ENCODE results near the gene FIBCD1.

The FIBCD1 gene

DNA sequence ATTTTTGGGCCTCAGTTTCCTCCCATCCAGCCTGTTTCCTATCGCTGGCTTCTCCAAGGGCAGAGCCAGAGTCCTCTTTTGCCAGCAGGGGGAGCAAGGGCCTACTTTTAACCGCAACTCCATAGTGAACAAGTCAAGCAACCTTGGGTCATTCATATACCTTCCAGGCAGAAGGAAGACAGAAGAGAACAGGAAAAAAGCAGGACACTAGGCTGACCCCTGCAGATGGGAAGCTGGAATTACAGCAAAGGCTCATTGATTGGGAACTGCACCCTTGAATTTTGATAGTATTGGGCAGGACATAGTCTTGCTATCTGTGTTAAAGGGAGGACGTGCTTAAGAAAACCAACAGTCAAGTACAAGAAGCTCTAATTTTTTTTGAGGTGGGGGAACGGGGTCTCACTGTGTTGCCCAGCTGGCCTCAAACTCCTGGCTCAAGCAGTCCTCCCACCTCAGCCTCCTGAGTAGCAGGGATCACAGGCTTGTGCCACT, 72.5 kb downstream of the FIBCD1 start:
- TF ChIP-seq GATA2 (IDR thresholded peaks at IDR 0.05; ENCODE audit: low read depth, low read length), result no peak
- TF ChIP-seq GATA3 (IDR thresholded peaks at IDR 0.05; ENCODE audit: low read depth, low read length), result no peak

DNA sequence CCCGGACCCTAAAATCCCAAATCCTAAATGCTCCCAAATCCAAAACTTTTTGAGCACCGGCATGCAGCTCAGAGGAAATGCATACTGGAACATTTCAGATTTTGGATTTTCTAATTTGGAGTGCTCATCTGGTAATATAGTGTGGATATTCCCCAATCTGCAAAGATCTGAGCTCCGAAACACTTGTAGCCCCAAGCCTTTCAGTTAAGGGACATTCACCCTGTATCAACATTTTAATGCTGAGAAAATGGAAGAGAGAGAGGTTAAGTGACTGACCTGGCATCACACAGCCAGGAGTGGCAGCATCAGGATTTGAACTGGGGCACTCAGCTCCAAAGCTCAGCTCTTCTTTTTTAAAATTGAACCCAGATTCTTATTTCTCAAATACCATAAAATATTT, 73.1 kb downstream of the FIBCD1 start:
- no peak for TF ChIP-seq GATA2 (IDR thresholded peaks at IDR 0.05; ENCODE audit: low read depth, low read length)
- no peak for TF ChIP-seq GATA3 (IDR thresholded peaks at IDR 0.05; ENCODE audit: low read depth, low read length)

DNA sequence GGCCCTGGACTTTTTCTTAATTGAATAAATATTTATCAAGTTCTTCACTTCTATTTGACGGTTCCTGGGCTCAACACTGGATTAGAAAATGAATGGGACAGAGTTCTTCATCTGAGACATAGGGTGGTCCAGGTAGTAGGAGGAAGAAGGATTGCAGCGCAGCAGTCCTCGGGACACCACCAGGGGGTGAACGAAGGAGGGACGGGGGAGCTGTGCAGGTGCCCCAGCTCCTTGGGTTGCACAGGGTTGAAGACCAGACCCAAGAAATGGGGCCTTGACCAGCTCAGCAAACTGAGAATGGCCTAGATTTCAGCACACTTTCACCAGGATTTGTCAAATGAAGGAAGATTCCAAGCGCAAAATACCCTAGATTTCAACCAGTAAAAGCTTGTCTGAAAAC, 74.5 kb downstream of the FIBCD1 start:
- TF ChIP-seq GATA2 (IDR thresholded peaks at IDR 0.05; ENCODE audit: low read depth, low read length), result no peak
- no peak for TF ChIP-seq GATA3 (IDR thresholded peaks at IDR 0.05; ENCODE audit: low read depth, low read length)

DNA sequence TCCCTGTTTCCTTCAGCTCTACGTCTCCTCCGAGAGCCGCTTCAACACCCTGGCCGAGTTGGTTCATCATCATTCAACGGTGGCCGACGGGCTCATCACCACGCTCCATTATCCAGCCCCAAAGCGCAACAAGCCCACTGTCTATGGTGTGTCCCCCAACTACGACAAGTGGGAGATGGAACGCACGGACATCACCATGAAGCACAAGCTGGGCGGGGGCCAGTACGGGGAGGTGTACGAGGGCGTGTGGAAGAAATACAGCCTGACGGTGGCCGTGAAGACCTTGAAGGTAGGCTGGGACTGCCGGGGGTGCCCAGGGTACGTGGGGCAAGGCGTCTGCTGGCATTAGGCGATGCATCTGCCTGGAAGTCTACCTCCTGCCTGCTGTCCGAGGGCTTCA, 76.3 kb downstream of the FIBCD1 start:
- TF ChIP-seq GATA2 (IDR thresholded peaks at IDR 0.05; ENCODE audit: low read depth, low read length) (no peak), GATA3 (IDR thresholded peaks at IDR 0.05; ENCODE audit: low read depth, low read length) (no peak)

DNA sequence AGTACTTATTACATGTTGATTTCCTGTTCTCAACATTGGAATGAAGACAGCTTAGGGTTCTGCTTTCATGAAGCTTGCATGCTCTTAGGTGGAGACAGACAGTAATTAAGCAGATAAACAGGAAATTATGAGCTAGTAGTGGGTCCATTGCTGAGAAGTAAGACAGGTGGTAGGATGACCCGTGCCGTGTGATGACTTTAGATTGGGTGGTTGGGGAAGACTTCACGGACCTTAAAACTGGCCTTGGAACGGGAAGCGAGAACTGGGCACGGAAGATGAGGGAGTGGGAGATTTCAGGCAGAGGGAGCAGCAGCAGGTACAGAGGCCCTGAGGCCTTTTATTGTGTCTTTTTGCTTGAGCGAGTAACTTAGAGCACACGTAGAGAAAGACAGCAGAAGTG, 76.8 kb downstream of the FIBCD1 start:
- no peak for TF ChIP-seq GATA2 (IDR thresholded peaks at IDR 0.05; ENCODE audit: low read depth, low read length)
- no peak for TF ChIP-seq GATA3 (IDR thresholded peaks at IDR 0.05; ENCODE audit: low read depth, low read length)

DNA sequence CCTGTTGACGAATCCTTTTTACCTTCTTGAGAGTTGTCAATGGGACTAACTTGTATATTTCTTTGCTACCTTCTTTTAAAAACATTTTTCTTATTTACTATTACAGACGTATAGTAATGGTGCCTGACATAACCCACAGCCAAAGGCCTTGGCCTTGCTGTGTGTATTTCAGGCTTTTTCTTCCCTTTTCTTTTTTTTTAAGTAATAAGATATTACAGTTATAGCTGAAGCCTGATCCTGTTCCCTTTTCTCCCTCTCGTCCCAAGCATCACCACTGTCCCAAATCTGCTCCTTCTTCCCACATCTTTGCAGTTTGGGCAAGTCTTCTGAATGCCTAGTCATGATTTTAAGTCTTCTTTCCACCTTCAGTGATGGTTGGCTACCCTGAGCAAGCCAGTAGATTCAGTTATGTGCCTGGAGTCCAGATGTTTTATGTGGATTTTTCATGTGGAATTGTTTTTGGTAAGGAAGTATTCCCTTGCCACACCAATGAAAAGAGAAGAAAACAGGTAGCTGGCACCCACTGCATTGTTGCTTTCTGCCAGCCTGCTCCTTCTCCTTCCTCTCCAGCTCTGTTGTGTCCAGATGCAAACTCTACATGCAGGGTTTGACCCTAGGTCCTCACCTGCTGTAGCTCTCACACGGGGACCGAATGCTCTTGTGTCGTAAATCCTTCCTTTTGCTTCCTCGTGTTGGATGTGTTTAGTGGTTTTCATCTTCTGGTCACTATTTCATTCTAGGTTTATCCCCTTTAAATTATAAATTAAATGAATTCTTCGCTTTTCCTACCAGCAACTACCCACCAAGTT, 77.5 kb downstream of the FIBCD1 start:
- TF ChIP-seq GATA3 (IDR thresholded peaks at IDR 0.05; ENCODE audit: low read depth, low read length) (no peak), GATA2 (IDR thresholded peaks at IDR 0.05; ENCODE audit: low read depth, low read length) (no peak)

DNA sequence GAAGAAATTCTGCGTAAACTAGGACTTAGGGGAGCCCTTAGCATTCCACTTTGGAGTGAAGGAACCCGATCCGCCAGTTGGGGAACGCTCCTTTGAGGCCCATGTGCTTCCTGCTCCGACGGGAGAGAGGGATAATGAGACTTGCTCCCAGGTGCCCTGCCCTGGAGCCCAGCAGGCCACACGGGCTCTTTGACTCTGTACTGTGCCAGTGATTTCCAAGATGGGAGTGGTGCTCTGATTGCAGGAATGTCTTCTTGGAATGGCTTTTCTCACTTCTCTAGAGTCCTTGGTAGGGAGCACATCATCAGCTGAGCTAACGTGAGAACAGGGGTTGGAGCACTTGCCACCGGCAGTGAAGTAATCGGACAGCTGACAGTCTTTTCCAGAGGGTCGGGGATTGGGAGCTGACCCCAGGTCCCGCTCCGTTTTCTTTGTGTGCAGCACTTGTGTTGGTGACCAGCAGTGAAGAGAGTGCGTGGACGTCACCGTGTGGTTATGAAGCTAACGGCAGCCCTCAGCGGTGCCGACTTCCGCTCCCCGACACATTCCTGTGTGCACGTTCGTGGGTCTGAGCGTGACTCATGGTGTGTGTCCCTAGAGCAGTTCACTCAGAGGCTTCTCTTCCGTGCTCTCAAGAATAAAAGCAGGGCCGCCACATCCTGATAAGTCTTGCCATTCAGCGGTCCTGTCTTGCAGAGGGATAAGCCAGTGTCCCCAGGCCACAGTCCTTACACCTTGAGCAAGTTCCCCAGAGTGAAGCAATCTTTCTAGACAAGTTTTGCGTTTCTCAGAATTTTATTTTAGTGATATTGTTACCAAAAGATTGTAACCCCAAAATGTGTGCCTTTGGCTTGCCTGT, 78.4 kb downstream of the FIBCD1 start:
- TF ChIP-seq GATA3 (IDR thresholded peaks at IDR 0.05; ENCODE audit: low read depth, low read length), result no peak
- no peak for TF ChIP-seq GATA2 (IDR thresholded peaks at IDR 0.05; ENCODE audit: low read depth, low read length)

DNA sequence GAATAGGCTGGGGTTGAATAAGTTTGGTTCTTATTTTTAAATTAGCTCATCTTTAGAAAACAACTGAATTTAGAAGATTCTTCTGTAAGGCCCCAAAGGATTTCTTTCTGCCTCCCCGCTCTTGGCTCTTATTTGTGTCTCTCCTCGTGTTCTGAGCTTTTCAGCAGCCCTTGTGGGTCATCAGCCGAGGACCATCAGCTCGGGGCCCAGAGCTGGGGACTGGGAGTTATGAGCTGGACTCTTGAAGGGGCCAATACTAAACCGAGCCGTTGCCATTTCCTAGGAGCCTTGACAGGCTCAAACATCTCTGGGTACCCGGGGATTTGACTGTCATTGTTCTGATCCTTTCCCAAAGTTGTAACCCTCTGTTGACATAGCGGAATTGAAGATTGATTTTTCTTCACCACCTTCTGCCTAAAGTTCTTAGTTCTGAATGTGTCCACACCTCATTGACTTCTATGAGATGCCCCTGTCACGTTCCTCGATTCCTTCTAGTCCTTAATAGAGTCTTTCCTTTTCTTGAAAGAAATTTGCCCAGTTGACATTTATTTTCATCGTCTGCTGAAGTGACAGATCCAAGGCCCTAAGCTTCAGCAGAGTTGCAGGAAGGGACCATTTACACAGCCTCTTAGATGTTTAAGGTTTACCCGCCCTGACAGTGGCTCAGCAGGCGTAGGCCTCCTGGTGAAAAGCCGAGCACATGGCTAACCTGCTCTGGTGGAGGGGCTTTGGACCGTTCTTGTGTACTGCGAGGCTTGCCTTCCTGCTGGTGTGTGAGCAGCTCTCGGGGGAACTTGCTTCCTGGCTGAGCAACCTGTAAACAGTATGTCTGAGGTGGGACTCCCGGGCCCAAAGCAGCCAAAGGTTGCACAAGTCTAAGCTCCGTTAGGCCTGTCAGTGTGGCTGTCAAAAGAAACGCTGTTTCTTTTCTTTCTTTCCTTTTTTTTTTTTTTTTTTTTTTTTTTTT, 80.0 kb downstream of the FIBCD1 start:
- no peak for TF ChIP-seq GATA3 (IDR thresholded peaks at IDR 0.05; ENCODE audit: low read depth, low read length)

DNA sequence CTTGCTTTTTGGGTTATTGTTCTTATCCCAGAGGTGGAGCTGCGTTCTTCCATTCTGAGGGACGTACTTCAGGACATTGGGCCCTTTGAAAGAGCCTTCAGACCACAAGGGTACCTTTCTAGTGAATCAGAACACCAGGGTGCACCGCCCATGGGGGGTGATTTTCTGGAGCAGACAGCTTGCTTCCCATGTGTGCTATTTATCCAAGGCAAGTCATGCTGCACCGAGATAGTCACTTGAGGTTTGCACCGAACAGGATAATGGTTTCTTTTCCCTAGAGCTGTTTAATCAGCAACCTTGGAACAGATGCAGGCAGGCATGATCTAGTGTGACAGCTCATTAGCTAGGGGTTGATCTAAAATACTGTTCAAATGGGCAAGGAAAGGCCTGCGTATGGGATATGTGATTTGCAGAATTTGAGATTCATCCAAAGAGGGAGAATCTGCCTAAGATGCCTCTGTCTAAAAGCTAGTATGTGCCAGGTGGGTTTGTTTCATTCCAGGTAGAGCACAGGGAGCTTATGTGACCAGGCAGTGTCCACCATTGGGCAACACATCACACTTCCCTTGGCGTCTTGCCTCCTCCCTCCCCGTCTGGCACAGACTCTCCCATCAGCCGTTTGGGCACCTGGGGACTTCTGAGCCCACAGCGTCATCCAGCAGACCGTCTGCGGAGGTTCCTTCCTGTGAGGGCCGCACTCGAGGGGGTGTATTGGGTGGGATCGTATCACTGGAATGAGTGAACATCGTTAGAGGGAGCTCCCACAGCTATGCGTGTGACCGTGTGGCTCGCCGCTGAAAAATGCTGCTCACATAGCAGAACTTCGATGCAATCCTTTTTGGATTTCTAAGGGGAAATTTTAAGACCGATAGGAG, 80.9 kb downstream of the FIBCD1 start:
- TF ChIP-seq GATA2 (IDR thresholded peaks at IDR 0.05; ENCODE audit: low read depth, low read length), result no peak
- no peak for TF ChIP-seq GATA3 (IDR thresholded peaks at IDR 0.05; ENCODE audit: low read depth, low read length)

DNA sequence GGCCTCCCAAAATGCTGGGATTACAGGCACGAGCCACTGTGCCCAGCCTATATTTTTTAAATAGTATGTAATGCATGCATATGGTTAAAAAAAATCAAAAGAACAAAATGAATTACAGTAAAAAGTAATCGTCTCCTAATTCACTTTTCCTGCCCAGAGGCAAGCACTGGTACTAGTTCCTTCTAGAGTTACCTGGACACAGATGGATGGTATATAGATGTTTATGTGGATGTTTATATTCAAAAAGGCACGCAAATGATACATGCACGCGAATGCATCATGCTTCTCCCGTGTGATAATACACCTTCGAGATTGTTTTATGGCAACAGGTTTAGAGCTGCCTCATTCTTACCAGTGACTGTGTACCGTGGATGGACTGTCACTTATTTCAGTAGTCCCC, 82.6 kb downstream of the FIBCD1 start:
- TF ChIP-seq GATA3 (IDR thresholded peaks at IDR 0.05; ENCODE audit: low read depth, low read length), result no peak
- no peak for TF ChIP-seq GATA2 (IDR thresholded peaks at IDR 0.05; ENCODE audit: low read depth, low read length)

DNA sequence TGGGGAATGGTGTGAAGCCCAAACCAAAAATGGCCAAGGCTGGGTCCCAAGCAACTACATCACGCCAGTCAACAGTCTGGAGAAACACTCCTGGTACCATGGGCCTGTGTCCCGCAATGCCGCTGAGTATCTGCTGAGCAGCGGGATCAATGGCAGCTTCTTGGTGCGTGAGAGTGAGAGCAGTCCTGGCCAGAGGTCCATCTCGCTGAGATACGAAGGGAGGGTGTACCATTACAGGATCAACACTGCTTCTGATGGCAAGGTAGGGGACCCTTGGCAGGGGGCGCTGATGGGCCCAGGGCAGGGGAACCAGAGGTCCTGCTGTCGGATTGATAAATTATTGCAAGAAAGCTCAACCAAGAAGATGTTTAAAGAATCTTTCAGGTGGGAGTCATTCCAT, 84.2 kb downstream of the FIBCD1 start:
- TF ChIP-seq GATA2 (IDR thresholded peaks at IDR 0.05; ENCODE audit: low read depth, low read length) (no peak), GATA3 (IDR thresholded peaks at IDR 0.05; ENCODE audit: low read depth, low read length) (no peak)

DNA sequence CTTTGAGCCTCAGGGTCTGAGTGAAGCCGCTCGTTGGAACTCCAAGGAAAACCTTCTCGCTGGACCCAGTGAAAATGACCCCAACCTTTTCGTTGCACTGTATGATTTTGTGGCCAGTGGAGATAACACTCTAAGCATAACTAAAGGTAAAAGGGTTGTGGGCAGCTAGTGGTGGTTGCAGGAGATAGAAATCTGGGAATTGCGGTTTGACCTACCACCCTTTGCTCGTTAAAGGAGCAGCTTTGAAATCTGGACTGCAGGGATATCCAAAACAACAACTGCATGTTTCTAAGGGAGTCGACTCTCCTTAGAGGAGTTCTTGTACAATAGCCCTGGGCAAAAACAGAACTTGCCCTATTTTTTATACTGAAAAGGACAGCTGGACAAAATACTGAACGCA, 85.0 kb downstream of the FIBCD1 start:
- TF ChIP-seq GATA3 (IDR thresholded peaks at IDR 0.05; ENCODE audit: low read depth, low read length) (no peak), GATA2 (IDR thresholded peaks at IDR 0.05; ENCODE audit: low read depth, low read length) (no peak)

DNA sequence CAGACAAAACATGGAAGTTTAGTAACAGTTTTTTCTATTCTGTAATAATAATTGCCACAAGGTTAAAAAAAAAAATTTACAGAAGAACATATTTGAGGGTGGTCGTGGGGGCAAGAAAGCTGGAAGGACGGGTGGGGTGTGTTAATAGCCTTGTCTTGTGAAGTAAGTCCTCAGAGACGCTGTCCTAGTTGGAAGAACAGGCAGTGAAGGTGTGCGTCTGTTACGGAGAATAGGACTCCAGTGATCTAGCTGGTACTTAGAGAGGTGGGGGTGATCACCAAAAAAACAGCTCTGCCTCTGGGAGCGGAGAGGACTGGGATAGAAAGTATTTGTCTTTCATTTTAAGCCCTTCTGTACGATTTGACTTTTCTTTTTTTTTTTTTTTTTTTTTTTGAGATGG, 86.2 kb downstream of the FIBCD1 start:
- TF ChIP-seq GATA2 (IDR thresholded peaks at IDR 0.05; ENCODE audit: low read depth, low read length) (no peak), GATA3 (IDR thresholded peaks at IDR 0.05; ENCODE audit: low read depth, low read length) (no peak)
